ENCODE results near the gene SH3PXD2A. TPM values are rescaled to one million over a fixed set of nuclear protein-coding genes. Genes with fewer than 3 reads are reported as not detected.

SH3PXD2A gene
- total RNA-seq, 1 donor = 29.0 TPM

- no peak overlapping the region for H3K4me3 ChIP-seq (ENCODE audit: insufficient read depth, low read length)
- H2AFZ ChIP-seq (ENCODE audit: low read length) = no peak overlapping the region
- H3K79me2 ChIP-seq (ENCODE audit: insufficient read depth, low read length) = no peaks in the 10 kb centered on the region
- no peaks in the 10 kb centered on the region for H3K9me3 ChIP-seq (ENCODE audit: low read depth, low read length)
- TF ChIP-seq, protein P1, sequence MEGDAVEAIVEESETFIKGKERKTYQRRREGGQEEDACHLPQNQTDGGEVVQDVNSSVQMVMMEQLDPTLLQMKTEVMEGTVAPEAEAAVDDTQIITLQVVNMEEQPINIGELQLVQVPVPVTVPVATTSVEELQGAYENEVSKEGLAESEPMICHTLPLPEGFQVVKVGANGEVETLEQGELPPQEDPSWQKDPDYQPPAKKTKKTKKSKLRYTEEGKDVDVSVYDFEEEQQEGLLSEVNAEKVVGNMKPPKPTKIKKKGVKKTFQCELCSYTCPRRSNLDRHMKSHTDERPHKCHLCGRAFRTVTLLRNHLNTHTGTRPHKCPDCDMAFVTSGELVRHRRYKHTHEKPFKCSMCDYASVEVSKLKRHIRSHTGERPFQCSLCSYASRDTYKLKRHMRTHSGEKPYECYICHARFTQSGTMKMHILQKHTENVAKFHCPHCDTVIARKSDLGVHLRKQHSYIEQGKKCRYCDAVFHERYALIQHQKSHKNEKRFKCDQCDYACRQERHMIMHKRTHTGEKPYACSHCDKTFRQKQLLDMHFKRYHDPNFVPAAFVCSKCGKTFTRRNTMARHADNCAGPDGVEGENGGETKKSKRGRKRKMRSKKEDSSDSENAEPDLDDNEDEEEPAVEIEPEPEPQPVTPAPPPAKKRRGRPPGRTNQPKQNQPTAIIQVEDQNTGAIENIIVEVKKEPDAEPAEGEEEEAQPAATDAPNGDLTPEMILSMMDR (IDR thresholded peaks at IDR 0.05; ENCODE audit: extremely low read depth, low read depth, low read length) = no peak
- peaks cover 4% of the 10 kb centered on the region for H4K20me1 ChIP-seq (ENCODE audit: insufficient read depth, low read length)
- DNase-seq (ENCODE audit: insufficient read length, low spot score, missing footprints) = peak; percentile 49
- H3K27ac ChIP-seq (ENCODE audit: low read depth, low read length) = peak overlapping the region; percentile 22
- H3K27me3 ChIP-seq (ENCODE audit: insufficient read depth, low read length) = no peaks in the 10 kb centered on the region
- no peak overlapping the region for H3K4me2 ChIP-seq (ENCODE audit: insufficient read depth, low read length)
- no peaks in the 10 kb centered on the region for H3K36me3 ChIP-seq (ENCODE audit: insufficient read depth, low read length)
- H3K4me1 ChIP-seq (ENCODE audit: insufficient read depth, low read length) = peaks cover 12% of the 10 kb centered on the region
These were observed 74.9 kb downstream of the SH3PXD2A start for GRCh38 chr10:103780242-103781149.

DNA sequence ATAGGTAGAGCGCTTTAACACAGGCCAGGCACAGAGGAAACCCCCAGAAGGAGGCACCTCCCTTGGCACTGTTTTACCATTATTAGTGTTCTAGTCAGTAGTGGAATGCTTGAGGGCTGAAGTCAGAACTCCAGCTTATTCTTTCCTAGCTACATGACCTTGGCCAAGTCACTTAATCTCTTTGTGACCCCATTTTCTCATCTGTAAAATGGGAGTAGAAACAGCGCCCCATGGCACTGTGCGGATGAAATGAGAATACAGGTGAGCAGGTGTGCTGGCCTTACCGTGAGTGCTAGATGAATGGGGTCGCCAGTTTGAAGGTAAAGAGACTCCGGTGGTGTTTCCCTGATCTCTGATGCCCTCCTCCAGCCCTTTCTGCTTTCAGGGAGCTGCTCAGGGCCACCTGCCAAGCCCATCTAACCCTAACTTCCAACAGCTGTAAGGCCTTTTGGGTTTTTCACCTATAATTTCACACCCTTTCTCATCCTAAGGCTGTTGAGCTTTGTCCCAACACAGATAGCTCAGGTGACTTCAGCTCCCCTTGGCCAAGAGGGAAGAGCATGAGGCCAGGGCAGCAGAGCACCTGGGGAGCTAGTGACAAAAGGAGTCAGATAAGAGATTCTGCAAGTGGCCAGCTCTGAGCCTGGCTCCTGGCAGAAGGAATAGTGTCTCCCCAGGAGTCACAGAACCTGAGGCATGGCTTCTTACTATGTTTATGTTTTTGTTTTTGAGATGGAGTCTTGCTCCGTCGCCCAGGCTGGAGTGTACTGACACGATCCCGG lies 76.8 kb downstream of the SH3PXD2A start:
- H3K27me3 ChIP-seq (ENCODE audit: insufficient read depth, low read length) = no peaks in the 10 kb centered on the region
- no peak overlapping the region for H3K27ac ChIP-seq (ENCODE audit: low read depth, low read length)
- no peaks in the 10 kb centered on the region for H3K9me3 ChIP-seq (ENCODE audit: low read depth, low read length)
- no peak overlapping the region for H3K4me3 ChIP-seq (ENCODE audit: insufficient read depth, low read length)
- H3K4me1 ChIP-seq (ENCODE audit: insufficient read depth, low read length) = peaks cover 12% of the 10 kb centered on the region
- peaks cover 4% of the 10 kb centered on the region for H4K20me1 ChIP-seq (ENCODE audit: insufficient read depth, low read length)
- TF ChIP-seq, protein P1 (IDR thresholded peaks at IDR 0.05; ENCODE audit: extremely low read depth, low read depth, low read length) = no peak
- no peak overlapping the region for H3K4me2 ChIP-seq (ENCODE audit: insufficient read depth, low read length)
- H3K36me3 ChIP-seq (ENCODE audit: insufficient read depth, low read length) = no peaks in the 10 kb centered on the region
- no peak overlapping the region for H2AFZ ChIP-seq (ENCODE audit: low read length)
- DNase-seq (ENCODE audit: insufficient read length, low spot score, missing footprints) = no peak
- H3K79me2 ChIP-seq (ENCODE audit: insufficient read depth, low read length) = no peaks in the 10 kb centered on the region

GRCh38 chr10:103776878-103777591 lies 78.3 kb downstream of the SH3PXD2A start:
- H2AFZ ChIP-seq (ENCODE audit: low read length) = no peak overlapping the region
- no peak overlapping the region for H3K27ac ChIP-seq (ENCODE audit: low read depth, low read length)
- no peak overlapping the region for H3K4me2 ChIP-seq (ENCODE audit: insufficient read depth, low read length)
- H3K27me3 ChIP-seq (ENCODE audit: insufficient read depth, low read length) = no peaks in the 10 kb centered on the region
- no peaks in the 10 kb centered on the region for H3K9me3 ChIP-seq (ENCODE audit: low read depth, low read length)
- H3K36me3 ChIP-seq (ENCODE audit: insufficient read depth, low read length) = no peaks in the 10 kb centered on the region
- DNase-seq (ENCODE audit: insufficient read length, low spot score, missing footprints) = peak; percentile 77
- H3K4me1 ChIP-seq (ENCODE audit: insufficient read depth, low read length) = peaks cover 22% of the 10 kb centered on the region
- H4K20me1 ChIP-seq (ENCODE audit: insufficient read depth, low read length) = peaks cover 6% of the 10 kb centered on the region
- H3K4me3 ChIP-seq (ENCODE audit: insufficient read depth, low read length) = no peak overlapping the region
- TF ChIP-seq, protein P1 (IDR thresholded peaks at IDR 0.05; ENCODE audit: extremely low read depth, low read depth, low read length) = no peak
- no peaks in the 10 kb centered on the region for H3K79me2 ChIP-seq (ENCODE audit: insufficient read depth, low read length)
